Natural killer cell treated with Interleukin-12 subunit alpha and Interleukin-12 subunit beta and Interleukin-15 and Interleukin-18, amount 100 ng/mL, for 72 hours (primary cell): ENCODE results near the gene NFIC. TPM values are rescaled to one million over a fixed set of nuclear protein-coding genes. Genes with fewer than 3 reads are reported as not detected.
A peak's percentile ranks its signal among the peaks of the same experiment; 100 is the strongest.
"Not testable (repeated sequence)": the region's sequence is repeated elsewhere in the genome, so short reads cannot be mapped to it uniquely, and the experiment has no call there.

ENCODE experiments used
- ATAC-seq, 2 donors: fragments of 150-1000 bp; cut with Tn5 transposase in 1 of 2; sonication (Bioruptor Pico), chemical (Tn5 transposase) in 1 of 2; 2 replicates each; pipeline ENCODE4 v1.10.0; 2021
- DNase-seq: peaks from one replicate; pipeline ENCODE4 v3.0.0; 2022; ENCODE audit warnings: low spot score
- H3K27ac Mint-ChIP-seq, 2 donors: 1 replicate in 1 of 2; 2 replicates in 1 of 2; pipeline ENCODE4 v1.8.0; 2022; ENCODE audit warnings: mixed read lengths in 2 of 2, mild to moderate bottlenecking in 1 of 2, moderate library complexity in 1 of 2
- H3K27me3 Mint-ChIP-seq, 2 donors: 1 replicate in 1 of 2; 2 replicates in 1 of 2; pipeline ENCODE4 v1.8.0; 2022; ENCODE audit warnings: mixed read lengths in 2 of 2
- H3K36me3 Mint-ChIP-seq: one replicate; pipeline ENCODE4 v1.8.0; 2022; ENCODE audit warnings: mixed read lengths
- H3K4me1 Mint-ChIP-seq, 2 donors: 1 replicate in 1 of 2; 2 replicates in 1 of 2; pipeline ENCODE4 v1.8.0; 2022; ENCODE audit warnings: low read depth in 2 of 2, mixed read lengths in 2 of 2, mild to moderate bottlenecking in 1 of 2
- H3K4me3 Mint-ChIP-seq: one replicate; pipeline ENCODE4 v1.8.0; 2022; ENCODE audit warnings: mixed read lengths
- H3K9me3 Mint-ChIP-seq: 2 replicates; pipeline ENCODE4 v1.8.0; 2022; ENCODE audit warnings: mixed read lengths
- total RNA-seq, 2 donors: library from RNA; stranded (reverse); gene quantifications; one replicate each; pipeline ENCODE4 v1.2.3, GENCODE V29; 2022

The NFIC gene
- total RNA-seq, 2 donors from 2014 or later = 21.4 to 41.7 TPM

GRCh38 chr19:3368441-3368795 is 2.0 kb downstream of the NFIC start:
- no peak for DNase-seq
- no peak overlapping the region for H3K27ac Mint-ChIP-seq
- ATAC-seq = no peak
- peaks cover 9 to 13% of the 10 kb centered on the region in 2 donors for H3K27me3 Mint-ChIP-seq
- H3K4me3 Mint-ChIP-seq = peak overlapping the region; percentile 74
- H3K36me3 Mint-ChIP-seq = no peaks in the 10 kb centered on the region
- no peaks in the 10 kb centered on the region for H3K9me3 Mint-ChIP-seq
- H3K4me1 Mint-ChIP-seq = peaks cover 33 to 40% of the 10 kb centered on the region in 2 donors

- H3K36me3 Mint-ChIP-seq = no peaks in the 10 kb centered on the region
- H3K27ac Mint-ChIP-seq = peak overlapping the region; percentile 1 to 13
- peaks cover 9 to 13% of the 10 kb centered on the region in 2 donors for H3K27me3 Mint-ChIP-seq
- ATAC-seq (no peak), DNase-seq (no peak)
- no peaks in the 10 kb centered on the region for H3K9me3 Mint-ChIP-seq
- peak overlapping the region; percentile 74 for H3K4me3 Mint-ChIP-seq
- peaks cover 33 to 40% of the 10 kb centered on the region in 2 donors for H3K4me1 Mint-ChIP-seq
Observed at GRCh38 chr19:3368848-3369336, 2.5 kb downstream of the NFIC start.

DNA sequence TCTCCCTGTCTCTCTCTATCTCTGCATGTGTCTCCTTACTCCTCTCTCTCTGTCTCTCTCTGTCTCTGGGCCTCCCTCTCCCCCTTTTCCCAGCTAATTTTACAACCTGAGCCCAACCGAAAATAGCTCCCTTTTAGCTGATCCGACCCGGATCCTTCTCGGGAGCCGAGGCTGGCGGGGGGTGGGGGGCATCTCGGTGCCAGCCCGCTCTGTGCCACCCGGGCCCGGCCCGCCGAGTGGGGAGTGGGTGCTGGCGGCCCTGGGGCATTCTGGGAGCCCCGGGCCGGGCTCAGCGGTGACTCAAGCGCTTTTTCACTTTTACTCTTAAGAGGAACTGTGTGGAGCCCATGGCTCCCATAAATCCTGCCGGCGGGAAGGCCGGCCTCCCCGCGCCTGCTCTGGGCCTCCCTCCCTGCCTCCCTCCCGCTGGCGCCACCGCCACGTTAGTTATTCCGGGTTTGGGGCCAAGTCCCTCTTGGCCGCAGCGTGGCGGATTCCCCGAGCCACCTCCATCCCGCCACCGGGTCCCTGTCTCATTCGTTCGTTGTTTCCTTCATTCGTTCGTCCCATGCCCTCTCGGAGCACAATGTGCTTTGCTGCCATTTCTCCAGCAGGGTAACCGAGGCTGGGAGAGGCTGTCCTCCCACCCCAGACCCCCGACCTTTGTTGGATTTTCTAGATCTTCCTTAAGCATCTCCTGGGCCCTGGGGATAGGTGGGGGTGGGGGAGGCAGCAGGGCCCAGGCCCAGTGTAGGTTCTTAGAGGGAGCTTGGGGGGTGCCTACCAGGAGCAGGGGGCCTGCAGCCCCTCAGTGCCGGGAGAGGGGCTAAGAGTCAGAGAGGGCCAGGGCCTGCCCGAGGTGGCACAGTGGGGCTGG is 3.2 kb downstream of the NFIC start:
- Mint-ChIP-seq H3K9me3 (no peaks in the 10 kb centered on the region), H3K4me1 (peaks cover 37 to 40% of the 10 kb centered on the region in 2 donors), H3K4me3 (peak overlapping the region; percentile 78), H3K27me3 (peaks cover 9 to 13% of the 10 kb centered on the region in 2 donors), H3K27ac (peak overlapping the region; percentile 1 to 13), H3K36me3 (no peaks in the 10 kb centered on the region)
- DNase-seq (no peak), ATAC-seq (peak in 1 of 2 donors; percentile 34)

- peaks cover 9 to 10% of the 10 kb centered on the region in 2 donors for H3K27me3 Mint-ChIP-seq
- no peaks in the 10 kb centered on the region for H3K9me3 Mint-ChIP-seq
- no peak for ATAC-seq
- peak overlapping the region in 1 of 2 donors; percentile 20 for H3K27ac Mint-ChIP-seq
- no peak for DNase-seq
- H3K36me3 Mint-ChIP-seq = no peaks in the 10 kb centered on the region
- peaks cover 36% of the 10 kb centered on the region in 2 donors for H3K4me1 Mint-ChIP-seq
- H3K4me3 Mint-ChIP-seq = peak overlapping the region; percentile 63
Observed at GRCh38 chr19:3370214-3370720, 3.9 kb downstream of the NFIC start.

GRCh38 chr19:3370728-3371591 is 4.6 kb downstream of the NFIC start:
- DNase-seq (no peak), ATAC-seq (no peak)
- no peaks in the 10 kb centered on the region for H3K9me3 Mint-ChIP-seq
- H3K27me3 Mint-ChIP-seq = peaks cover 9 to 10% of the 10 kb centered on the region in 2 donors
- H3K4me1 Mint-ChIP-seq = peaks cover 32% of the 10 kb centered on the region in 2 donors
- peak overlapping the region in 1 of 2 donors; percentile 20 for H3K27ac Mint-ChIP-seq
- H3K36me3 Mint-ChIP-seq = no peaks in the 10 kb centered on the region
- peak overlapping the region; percentile 63 for H3K4me3 Mint-ChIP-seq

DNA sequence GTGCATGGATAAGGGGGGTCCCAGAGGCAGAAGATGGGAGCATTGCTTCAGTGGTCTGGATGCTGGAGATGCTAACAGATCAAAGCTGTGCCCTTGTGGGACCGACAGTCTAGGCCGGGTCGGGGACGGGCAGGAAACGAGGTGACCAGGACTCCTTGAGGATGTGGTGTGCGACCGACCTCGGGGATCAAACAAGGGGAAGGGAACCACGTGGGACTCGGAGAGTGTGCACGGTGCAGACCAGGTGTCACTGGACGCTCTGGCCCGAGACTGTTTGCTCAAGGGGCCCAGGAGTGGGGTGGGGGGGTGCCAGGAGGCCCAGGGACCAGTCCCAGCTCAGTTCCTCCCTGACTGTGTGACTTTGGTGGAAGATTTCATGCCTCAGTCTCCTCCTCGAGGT is 6.0 kb downstream of the NFIC start:
- H3K4me3 Mint-ChIP-seq = no peak overlapping the region
- no peaks in the 10 kb centered on the region for H3K36me3 Mint-ChIP-seq
- H3K27ac Mint-ChIP-seq = no peak overlapping the region
- peaks cover 9 to 10% of the 10 kb centered on the region in 2 donors for H3K27me3 Mint-ChIP-seq
- H3K4me1 Mint-ChIP-seq = peaks cover 32% of the 10 kb centered on the region in 2 donors
- DNase-seq (no peak), ATAC-seq (no peak)
- no peaks in the 10 kb centered on the region for H3K9me3 Mint-ChIP-seq

GRCh38 chr19:3373971-3374368 is 7.6 kb downstream of the NFIC start:
- H3K4me3 Mint-ChIP-seq = no peak overlapping the region
- DNase-seq (no peak), ATAC-seq (no peak)
- H3K36me3 Mint-ChIP-seq = no peaks in the 10 kb centered on the region
- peaks cover 22 to 27% of the 10 kb centered on the region in 2 donors for H3K4me1 Mint-ChIP-seq
- peak overlapping the region in 1 of 2 donors; percentile 75 for H3K27ac Mint-ChIP-seq
- H3K27me3 Mint-ChIP-seq = peaks cover 4 to 7% of the 10 kb centered on the region in 2 donors
- H3K9me3 Mint-ChIP-seq = no peaks in the 10 kb centered on the region

DNA sequence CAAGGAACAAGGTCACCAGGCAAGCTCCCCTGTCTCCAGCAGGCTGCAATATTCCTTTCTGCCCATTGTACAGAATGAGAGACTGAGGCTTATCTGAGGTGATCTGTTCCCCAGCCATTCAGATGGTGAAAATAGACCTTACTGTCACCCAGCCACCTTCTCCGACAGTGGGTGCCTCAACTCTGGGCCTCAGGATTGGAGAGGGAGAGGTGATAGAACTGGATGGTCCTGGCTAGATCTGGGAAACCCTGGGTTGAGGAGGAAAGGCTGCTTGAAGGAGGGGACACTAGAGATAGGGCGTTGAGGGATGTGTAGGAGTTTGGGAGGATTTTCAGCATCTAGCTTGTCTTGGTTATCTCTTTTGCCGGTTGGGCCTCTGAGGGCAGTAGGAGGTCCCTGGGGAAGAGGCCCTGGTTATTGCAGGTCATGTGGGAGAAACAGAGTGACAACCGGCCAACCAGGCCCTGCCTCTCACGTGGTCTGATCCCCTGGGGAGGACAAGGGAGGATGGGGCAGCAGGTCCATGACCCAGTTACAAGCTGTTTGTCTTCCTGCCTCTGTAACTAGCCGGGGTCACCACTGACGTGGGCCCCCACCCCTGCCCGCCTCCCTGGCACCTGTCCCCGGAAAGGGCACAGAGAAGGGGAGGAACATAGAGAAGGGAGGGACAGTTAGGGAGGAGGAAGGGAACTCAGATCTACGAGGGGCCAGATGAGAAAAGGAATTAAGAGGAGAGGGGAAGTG is 8.2 kb downstream of the NFIC start:
- Mint-ChIP-seq H3K27me3 (peaks cover 0 to 5% of the 10 kb centered on the region in 2 donors), H3K9me3 (no peaks in the 10 kb centered on the region), H3K4me3 (no peak overlapping the region), H3K4me1 (peaks cover 18 to 24% of the 10 kb centered on the region in 2 donors), H3K27ac (peak overlapping the region in 1 of 2 donors; percentile 75), H3K36me3 (no peaks in the 10 kb centered on the region)
- DNase-seq (no peak), ATAC-seq (no peak)

DNA sequence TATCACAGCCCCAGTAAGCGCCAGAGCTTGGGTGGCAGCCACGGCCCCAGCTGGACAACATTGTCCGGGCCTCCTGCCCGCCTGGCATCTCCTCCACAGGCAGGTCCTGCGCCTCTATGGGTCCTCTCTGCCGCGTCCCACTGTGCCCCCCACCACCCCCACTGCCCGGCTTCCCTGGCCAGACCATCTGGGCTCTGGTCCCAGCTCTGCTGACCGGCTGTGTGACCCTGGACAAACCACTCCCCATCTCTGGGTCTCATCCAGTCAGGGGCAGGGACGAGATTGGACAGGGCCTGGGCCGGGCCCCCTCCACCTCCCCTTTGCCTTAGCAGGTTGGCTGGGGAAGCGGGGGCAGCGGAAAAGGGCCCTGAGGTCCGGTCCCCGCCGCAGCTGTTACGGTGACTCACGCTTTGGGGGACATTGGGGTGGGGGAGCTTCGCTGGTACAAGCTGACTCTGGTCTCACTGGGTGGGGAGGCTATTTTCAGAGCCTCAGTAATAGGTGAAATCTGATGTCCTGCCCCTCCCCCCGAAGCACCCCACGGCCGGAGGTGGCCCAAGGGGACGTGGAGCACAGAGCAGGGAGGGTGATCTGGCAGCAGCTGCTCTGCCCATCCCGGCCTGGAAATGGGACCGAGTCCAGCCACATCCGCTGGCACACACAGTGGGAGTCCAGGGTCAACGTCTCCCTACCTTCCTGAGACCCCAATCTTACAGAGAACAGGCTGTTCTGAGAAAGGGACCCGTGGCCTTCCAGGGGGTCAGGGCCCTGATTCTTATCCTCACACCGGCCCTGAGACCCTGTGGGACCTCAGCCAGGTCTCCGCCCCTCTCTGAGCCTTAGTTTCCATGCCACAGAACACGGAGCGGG is 9.1 kb downstream of the NFIC start:
- Mint-ChIP-seq H3K4me1 (peaks cover 9 to 18% of the 10 kb centered on the region in 2 donors), H3K9me3 (no peaks in the 10 kb centered on the region), H3K27me3 (peaks cover 0 to 1% of the 10 kb centered on the region in 2 donors), H3K27ac (no peak overlapping the region), H3K36me3 (no peaks in the 10 kb centered on the region), H3K4me3 (no peak overlapping the region)
- ATAC-seq (peak in 1 of 2 donors; percentile 24), DNase-seq (no peak)

DNA sequence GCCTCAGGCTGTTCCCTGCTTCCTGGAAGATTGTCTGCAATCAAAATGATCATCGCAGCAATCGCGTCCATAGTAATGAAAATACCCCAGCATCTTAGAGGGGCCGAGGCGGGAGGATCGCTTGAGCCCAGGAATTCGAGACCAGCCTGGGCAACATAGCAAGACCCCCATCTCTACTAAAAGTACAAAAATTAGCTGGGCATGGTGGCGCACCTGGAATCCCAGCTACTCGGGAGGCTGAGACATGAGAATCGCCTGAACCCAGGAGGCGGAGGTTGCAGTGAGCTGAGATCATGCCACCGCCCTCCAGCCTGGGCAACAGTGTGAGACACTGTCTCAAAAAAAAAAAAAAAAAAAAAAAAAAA is 9.7 kb downstream of the NFIC start:
- H3K4me1 Mint-ChIP-seq = peaks cover 2 to 12% of the 10 kb centered on the region in 2 donors
- not testable (repeated sequence) for H3K27me3 Mint-ChIP-seq, H3K9me3 Mint-ChIP-seq, H3K36me3 Mint-ChIP-seq, H3K27ac Mint-ChIP-seq, DNase-seq, H3K4me3 Mint-ChIP-seq, ATAC-seq

GRCh38 chr19:3378352-3379150 is 12.2 kb downstream of the NFIC start:
- Mint-ChIP-seq H3K4me3 (no peak overlapping the region), H3K36me3 (no peaks in the 10 kb centered on the region), H3K9me3 (no peaks in the 10 kb centered on the region), H3K27me3 (no peaks in the 10 kb centered on the region), H3K27ac (no peak overlapping the region), H3K4me1 (peaks cover 8 to 13% of the 10 kb centered on the region in 2 donors)
- DNase-seq (no peak), ATAC-seq (no peak)

- no peak for ATAC-seq
- DNase-seq = no peak
- H3K4me1 Mint-ChIP-seq = peaks cover 8% of the 10 kb centered on the region in 2 donors
- H3K9me3 Mint-ChIP-seq = no peaks in the 10 kb centered on the region
- no peaks in the 10 kb centered on the region for H3K36me3 Mint-ChIP-seq
- no peak overlapping the region for H3K4me3 Mint-ChIP-seq
- no peaks in the 10 kb centered on the region for H3K27me3 Mint-ChIP-seq
- no peak overlapping the region for H3K27ac Mint-ChIP-seq
Observed at GRCh38 chr19:3380829-3381228, 14.4 kb downstream of the NFIC start.
